Mucosa of rectum (tissue), 2 donors: ENCODE data around the gene PDZRN3.

ENCODE experiments used
- H3K27ac ChIP-seq, 2 donors: one replicate each; pipeline ENCODE4 v1.7.0; 2013; ENCODE audit warnings: inconsistent platforms in 2 of 2, low read depth in 2 of 2, low read length in 2 of 2
- H3K27me3 ChIP-seq, 2 donors: one replicate each; pipeline ENCODE4 v1.7.0; 2013; ENCODE audit warnings: low read length in 2 of 2; ENCODE audit not compliant: control insufficient read depth in 2 of 2, insufficient read depth in 2 of 2
- H3K36me3 ChIP-seq, 2 donors: one replicate each; pipeline ENCODE4 v1.7.0; 2013; ENCODE audit warnings: low read length in 2 of 2; ENCODE audit not compliant: control insufficient read depth in 2 of 2, insufficient read depth in 2 of 2
- H3K4me1 ChIP-seq, 2 donors: one replicate each; pipeline ENCODE4 v1.7.0; 2013; ENCODE audit warnings: low read length in 2 of 2, mild to moderate bottlenecking in 1 of 2; ENCODE audit not compliant: control insufficient read depth in 2 of 2, insufficient read depth in 2 of 2
- H3K4me3 ChIP-seq, 2 donors: one replicate each; pipeline ENCODE4 v1.7.0; 2013; ENCODE audit warnings: low read length in 2 of 2
- H3K9ac ChIP-seq, 2 donors: one replicate each; pipeline ENCODE4 v1.7.0; 2013; ENCODE audit warnings: low read length in 2 of 2, low read depth in 1 of 2, mild to moderate bottlenecking in 1 of 2
- H3K9me3 ChIP-seq, 2 donors: one replicate each; pipeline ENCODE4 v1.7.0; 2013; ENCODE audit warnings: low read length in 2 of 2; ENCODE audit not compliant: control insufficient read depth in 2 of 2
- donor health status: healthy.
- donor health status: Normal muscosa, but diverticular disease.

Gene PDZRN3

GRCh38 chr3:73349657-73350056 is 275.1 kb downstream of the PDZRN3 start:
- Histone ChIP-seq H3K9me3 (no peaks in the 10 kb centered on the region), H3K36me3 (no peaks in the 10 kb centered on the region), H3K4me3 (no peak overlapping the region), H3K9ac (no peak overlapping the region), H3K27ac (no peak overlapping the region), H3K4me1 (no peaks in the 10 kb centered on the region), H3K27me3 (no peaks in the 10 kb centered on the region)

GRCh38 chr3:73342077-73342476 is 282.7 kb downstream of the PDZRN3 start:
- Histone ChIP-seq H3K27ac (no peak overlapping the region), H3K4me1 (no peaks in the 10 kb centered on the region), H3K36me3 (no peaks in the 10 kb centered on the region), H3K27me3 (no peaks in the 10 kb centered on the region), H3K9ac (no peak overlapping the region), H3K9me3 (no peaks in the 10 kb centered on the region), H3K4me3 (no peak overlapping the region)

- Histone ChIP-seq H3K9me3 (no peaks in the 10 kb centered on the region), H3K4me1 (no peaks in the 10 kb centered on the region), H3K4me3 (no peak overlapping the region), H3K27ac (no peak overlapping the region), H3K9ac (no peak overlapping the region), H3K36me3 (no peaks in the 10 kb centered on the region), H3K27me3 (no peaks in the 10 kb centered on the region)
Measured at GRCh38 chr3:73341272-73341935, 283.3 kb downstream of the PDZRN3 start.

- no peak overlapping the region for H3K9ac ChIP-seq
- H3K4me1 ChIP-seq = no peaks in the 10 kb centered on the region
- no peaks in the 10 kb centered on the region for H3K36me3 ChIP-seq
Measured at GRCh38 chr3:73332558-73332957, 292.2 kb downstream of the PDZRN3 start.

More at GRCh38 chr3:73332558-73332957, 292.2 kb downstream of the PDZRN3 start:
- no peak overlapping the region for H3K4me3 ChIP-seq
- no peaks in the 10 kb centered on the region for H3K27me3 ChIP-seq
- H3K27ac ChIP-seq = no peak overlapping the region
- H3K9me3 ChIP-seq = no peaks in the 10 kb centered on the region
